Left lobe of liver (tissue), 2 donors: Measurements from ENCODE around the gene SLC25A36. TPM values are rescaled to one million over a fixed set of nuclear protein-coding genes. Genes with fewer than 3 reads are reported as not detected.
"Not testable (repeated sequence)": the region's sequence is repeated elsewhere in the genome, so short reads cannot be mapped to it uniquely, and the experiment has no call there.

Experiments
- ATAC-seq: fragments of 200-7000 bp; cut with Tn5 transposase; one replicate; pipeline ENCODE4 v1.9.1; 2020; ENCODE audit warnings: mild to moderate bottlenecking, moderate library complexity
- DNase-seq: peaks from one replicate; pipeline ENCODE4 v3.0.0-alpha.2; 2020; ENCODE audit warnings: low spot score
- total RNA-seq: library from RNA; stranded (reverse); gene quantifications from one replicate; pipeline ENCODE4 v1.2.1, GENCODE V29; 2021
- donor health status: DM: no; HTN: no; CAD: no; lungs with moderate emphysema.
- donor health status: DM: no; HTN: yes; CAD: no.

The SLC25A36 gene
- total RNA-seq, 1 donor from 2014 or later = 3.3 TPM

GRCh38 chr3:140929446-140929845, 12.2 kb upstream of the SLC25A36 start:
- DNase-seq = no peak
- ATAC-seq = no peak

- no peak for ATAC-seq
- DNase-seq = no peak
Observed at GRCh38 chr3:140931016-140931454, 10.6 kb upstream of the SLC25A36 start.

- DNase-seq (no peak), ATAC-seq (no peak)
Observed at GRCh38 chr3:140931801-140932200, 9.8 kb upstream of the SLC25A36 start.

GRCh38 chr3:140933109-140933508, 8.5 kb upstream of the SLC25A36 start:
- ATAC-seq (no peak), DNase-seq (no peak)

GRCh38 chr3:140933552-140933951, 8.1 kb upstream of the SLC25A36 start:
- no peak for ATAC-seq
- DNase-seq = no peak

GRCh38 chr3:140939305-140939704, 2.3 kb upstream of the SLC25A36 start:
- not testable (repeated sequence) for ATAC-seq, DNase-seq

- ATAC-seq (no peak), DNase-seq (no peak)
Observed at GRCh38 chr3:140941090-140941433, 574 bp upstream of the SLC25A36 start.

GRCh38 chr3:140942221-140943104, 827 bp downstream of the SLC25A36 start:
- peak; percentile 55 for ATAC-seq
- DNase-seq = no peak

- ATAC-seq = no peak
- DNase-seq = no peak
Observed at GRCh38 chr3:140943781-140944552, 2.3 kb downstream of the SLC25A36 start.

- ATAC-seq = no peak
- no peak for DNase-seq
Observed at GRCh38 chr3:140948460-140949249, 7.0 kb downstream of the SLC25A36 start.

GRCh38 chr3:140950144-140950543, 8.5 kb downstream of the SLC25A36 start:
- DNase-seq (no peak), ATAC-seq (no peak)

GRCh38 chr3:140950863-140951262, 9.2 kb downstream of the SLC25A36 start:
- DNase-seq = no peak

GRCh38 chr3:140951750-140952149, 10.1 kb downstream of the SLC25A36 start:
- not testable (repeated sequence) for ATAC-seq, DNase-seq

More at GRCh38 chr3:140950863-140951262, 9.2 kb downstream of the SLC25A36 start:
- ATAC-seq = no peak

- no peak for DNase-seq
Observed at GRCh38 chr3:140953028-140953960, 11.7 kb downstream of the SLC25A36 start.

GRCh38 chr3:140954576-140954975, 12.9 kb downstream of the SLC25A36 start:
- DNase-seq (no peak), ATAC-seq (no peak)

More at GRCh38 chr3:140953028-140953960, 11.7 kb downstream of the SLC25A36 start:
- no peak for ATAC-seq

- ATAC-seq = no peak
Observed at GRCh38 chr3:140955645-140956044, 14.0 kb downstream of the SLC25A36 start.

GRCh38 chr3:140956058-140956835, 14.6 kb downstream of the SLC25A36 start:
- ATAC-seq = no peak
- no peak for DNase-seq

More at GRCh38 chr3:140955645-140956044, 14.0 kb downstream of the SLC25A36 start:
- no peak for DNase-seq

- DNase-seq = no peak
- ATAC-seq = no peak
Observed at GRCh38 chr3:140972833-140973232, 31.2 kb downstream of the SLC25A36 start.

- no peak for ATAC-seq
- DNase-seq = no peak
Observed at GRCh38 chr3:140974900-140975299, 33.3 kb downstream of the SLC25A36 start.
